ENCODE data around the gene CD55. TPM values are rescaled to one million over a fixed set of nuclear protein-coding genes. Genes with fewer than 3 reads are reported as not detected.

Gene CD55
- total and polyA plus RNA-seq, 2 of the 8 experiments (the other 6 are each of a cell fraction or from before 2014, with no cell fraction given), result 20.1 to 22.8 TPM

DNA sequence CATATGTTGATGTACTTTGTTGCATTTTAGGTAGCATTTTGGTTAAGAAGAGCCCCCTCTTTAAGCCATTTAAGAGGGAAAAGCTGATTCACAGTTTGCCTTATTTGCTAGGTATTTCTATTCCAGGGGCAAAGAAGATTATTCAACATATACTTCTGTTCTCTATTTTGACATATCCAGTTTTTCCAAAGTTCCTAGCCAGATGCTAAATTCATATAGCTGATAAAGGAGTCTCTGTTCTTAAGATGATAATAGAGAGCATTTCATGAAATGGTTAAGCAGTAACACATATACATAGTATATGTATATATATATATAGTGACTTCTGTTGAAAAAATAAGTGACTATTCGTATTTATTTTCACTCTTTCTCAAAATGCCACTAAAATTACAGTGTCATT is 15.5 kb upstream of the CD55 start (continued):
- TF ChIP-seq, protein P1, sequence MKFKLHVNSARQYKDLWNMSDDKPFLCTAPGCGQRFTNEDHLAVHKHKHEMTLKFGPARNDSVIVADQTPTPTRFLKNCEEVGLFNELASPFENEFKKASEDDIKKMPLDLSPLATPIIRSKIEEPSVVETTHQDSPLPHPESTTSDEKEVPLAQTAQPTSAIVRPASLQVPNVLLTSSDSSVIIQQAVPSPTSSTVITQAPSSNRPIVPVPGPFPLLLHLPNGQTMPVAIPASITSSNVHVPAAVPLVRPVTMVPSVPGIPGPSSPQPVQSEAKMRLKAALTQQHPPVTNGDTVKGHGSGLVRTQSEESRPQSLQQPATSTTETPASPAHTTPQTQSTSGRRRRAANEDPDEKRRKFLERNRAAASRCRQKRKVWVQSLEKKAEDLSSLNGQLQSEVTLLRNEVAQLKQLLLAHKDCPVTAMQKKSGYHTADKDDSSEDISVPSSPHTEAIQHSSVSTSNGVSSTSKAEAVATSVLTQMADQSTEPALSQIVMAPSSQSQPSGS (IDR thresholded peaks at IDR 0.05; ENCODE audit: low read length), result no peak
- TF ChIP-seq CREB1 (IDR thresholded peaks at IDR 0.05) (no peak), KDM5A (IDR thresholded peaks at IDR 0.05; ENCODE audit: low read length) (no peak)
